Osteoblast (primary cell): ENCODE results near the gene TCL1A. TPM values are rescaled to one million over a fixed set of nuclear protein-coding genes. Genes with fewer than 3 reads are reported as not detected.

Source experiments
- DNase-seq: peaks from one replicate; pipeline ENCODE4 v3.0.0; 2011; ENCODE audit warnings: low spot score, mixed read lengths; ENCODE audit not compliant: insufficient read length; ENCODE audit errors: missing footprints
- H2AFZ ChIP-seq: 2 replicates; pipeline ENCODE4 v1.6.0; 2011; ENCODE audit warnings: mild to moderate bottlenecking, low read length
- H3K27ac ChIP-seq: 2 replicates; pipeline ENCODE4 v1.5.1; 2011; ENCODE audit warnings: mild to moderate bottlenecking, low read depth, low read length, moderate library complexity
- H3K27me3 ChIP-seq: 2 replicates; pipeline ENCODE4 v1.6.0; 2012; ENCODE audit warnings: mild to moderate bottlenecking, control low read depth, inconsistent platforms, low read length, moderate library complexity; ENCODE audit not compliant: insufficient read depth
- H3K36me3 ChIP-seq: 2 replicates; pipeline ENCODE4 v1.5.1; 2011; ENCODE audit warnings: mild to moderate bottlenecking, low read length, control low read depth, moderate library complexity; ENCODE audit not compliant: insufficient read depth
- H3K4me1 ChIP-seq: 2 replicates; pipeline ENCODE4 v1.5.1; 2011; ENCODE audit warnings: mild to moderate bottlenecking, low read length, control low read depth, moderate library complexity; ENCODE audit not compliant: insufficient read depth
- H3K4me2 ChIP-seq: 2 replicates; pipeline ENCODE4 v1.6.0; 2011; ENCODE audit warnings: mild to moderate bottlenecking, low read length; ENCODE audit not compliant: insufficient read depth
- H3K4me3 ChIP-seq: fragments of 200-600 bp; sonication (generic); 3 replicates; pipeline ENCODE4 v1.5.1; 2012; ENCODE audit warnings: mild to moderate bottlenecking, low read length, inconsistent platforms; ENCODE audit not compliant: insufficient read depth
- H3K79me2 ChIP-seq: 2 replicates; pipeline ENCODE4 v1.6.0; 2012; ENCODE audit warnings: mild to moderate bottlenecking, low read length, control low read depth, inconsistent platforms; ENCODE audit not compliant: insufficient read depth
- H3K9me3 ChIP-seq: 2 replicates; pipeline ENCODE4 v1.5.1; 2011; ENCODE audit warnings: low read depth, low read length, control low read depth
- H4K20me1 ChIP-seq: 2 replicates; pipeline ENCODE4 v1.6.0; 2012; ENCODE audit warnings: mild to moderate bottlenecking, low read length, control low read depth; ENCODE audit not compliant: insufficient read depth
- total RNA-seq: library from RNA; depleted of rRNA; stranded (reverse); fragments of >200 nt; gene quantifications from 2 replicates; pipeline ENCODE4 v1.2.3, GENCODE V29; 2012
- TF ChIP-seq, protein P1 (sequence below): IDR thresholded peaks from 2 replicates; pipeline ENCODE4 v1.5.1; 2011; ENCODE audit warnings: mild to moderate bottlenecking, low read depth, low read length, moderate library complexity; ENCODE audit errors: extremely low read depth

TCL1A gene
- total RNA-seq, 1 donor: not detected

DNA sequence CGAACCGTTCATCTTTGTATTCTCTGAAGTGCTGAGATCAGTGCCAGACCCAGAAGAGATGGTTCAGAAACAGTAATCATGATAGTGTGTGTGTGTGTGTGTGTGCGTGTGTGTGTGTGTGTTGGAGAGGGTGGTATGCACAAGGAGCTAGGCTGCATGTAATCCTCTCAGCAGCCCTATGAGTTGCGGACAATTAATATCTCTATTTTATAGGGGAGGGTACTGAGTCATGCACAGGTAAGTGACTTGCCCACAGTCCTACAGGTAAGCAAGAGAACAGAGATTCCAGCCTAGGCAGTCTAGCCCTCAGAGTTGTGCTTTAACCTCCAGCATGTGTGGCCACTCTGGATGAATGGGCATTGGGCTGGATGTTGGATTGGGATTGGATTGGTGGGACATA is 27.9 kb upstream of the TCL1A start:
- H3K4me1 ChIP-seq: no peaks in the 10 kb centered on the region
- no peak overlapping the region for H3K4me2 ChIP-seq
- no peaks in the 10 kb centered on the region for H4K20me1 ChIP-seq
- DNase-seq: no peak
- H3K27ac ChIP-seq: no peak overlapping the region
- H3K27me3 ChIP-seq: no peaks in the 10 kb centered on the region
- H3K4me3 ChIP-seq: no peak overlapping the region
- H2AFZ ChIP-seq: no peak overlapping the region
- no peaks in the 10 kb centered on the region for H3K36me3 ChIP-seq
- TF ChIP-seq, protein P1, sequence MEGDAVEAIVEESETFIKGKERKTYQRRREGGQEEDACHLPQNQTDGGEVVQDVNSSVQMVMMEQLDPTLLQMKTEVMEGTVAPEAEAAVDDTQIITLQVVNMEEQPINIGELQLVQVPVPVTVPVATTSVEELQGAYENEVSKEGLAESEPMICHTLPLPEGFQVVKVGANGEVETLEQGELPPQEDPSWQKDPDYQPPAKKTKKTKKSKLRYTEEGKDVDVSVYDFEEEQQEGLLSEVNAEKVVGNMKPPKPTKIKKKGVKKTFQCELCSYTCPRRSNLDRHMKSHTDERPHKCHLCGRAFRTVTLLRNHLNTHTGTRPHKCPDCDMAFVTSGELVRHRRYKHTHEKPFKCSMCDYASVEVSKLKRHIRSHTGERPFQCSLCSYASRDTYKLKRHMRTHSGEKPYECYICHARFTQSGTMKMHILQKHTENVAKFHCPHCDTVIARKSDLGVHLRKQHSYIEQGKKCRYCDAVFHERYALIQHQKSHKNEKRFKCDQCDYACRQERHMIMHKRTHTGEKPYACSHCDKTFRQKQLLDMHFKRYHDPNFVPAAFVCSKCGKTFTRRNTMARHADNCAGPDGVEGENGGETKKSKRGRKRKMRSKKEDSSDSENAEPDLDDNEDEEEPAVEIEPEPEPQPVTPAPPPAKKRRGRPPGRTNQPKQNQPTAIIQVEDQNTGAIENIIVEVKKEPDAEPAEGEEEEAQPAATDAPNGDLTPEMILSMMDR: no peak
- H3K79me2 ChIP-seq: no peaks in the 10 kb centered on the region
- no peaks in the 10 kb centered on the region for H3K9me3 ChIP-seq

DNA sequence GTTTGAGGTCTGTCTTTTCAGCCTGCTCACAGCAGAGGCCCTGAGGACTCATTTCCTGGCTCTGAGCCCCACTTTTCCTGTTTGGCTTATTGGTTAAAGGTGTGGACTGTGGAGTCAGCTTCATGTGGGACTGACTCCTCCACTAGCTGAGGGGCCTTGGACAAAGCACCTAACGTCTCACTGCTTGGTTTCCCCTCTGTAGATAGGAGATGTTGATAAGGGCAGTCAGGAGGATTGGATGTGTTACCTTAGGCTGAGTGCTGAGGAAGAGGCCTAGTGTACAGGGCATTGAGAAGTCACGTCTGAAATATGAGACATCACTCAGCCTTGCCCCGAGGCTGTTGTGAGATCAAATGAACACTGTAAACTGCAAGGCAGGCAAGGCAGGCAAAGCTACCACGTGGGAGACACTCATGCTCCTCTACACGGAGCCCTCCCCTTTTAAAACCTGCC is 27.1 kb upstream of the TCL1A start:
- no peak overlapping the region for H2AFZ ChIP-seq
- H3K4me1 ChIP-seq: no peaks in the 10 kb centered on the region
- H3K4me3 ChIP-seq: no peak overlapping the region
- no peaks in the 10 kb centered on the region for H3K9me3 ChIP-seq
- H3K27ac ChIP-seq: no peak overlapping the region
- DNase-seq: no peak
- H3K79me2 ChIP-seq: no peaks in the 10 kb centered on the region
- no peaks in the 10 kb centered on the region for H3K36me3 ChIP-seq
- H4K20me1 ChIP-seq: no peaks in the 10 kb centered on the region
- TF ChIP-seq, protein P1: no peak
- H3K27me3 ChIP-seq: no peaks in the 10 kb centered on the region
- H3K4me2 ChIP-seq: no peak overlapping the region

DNA sequence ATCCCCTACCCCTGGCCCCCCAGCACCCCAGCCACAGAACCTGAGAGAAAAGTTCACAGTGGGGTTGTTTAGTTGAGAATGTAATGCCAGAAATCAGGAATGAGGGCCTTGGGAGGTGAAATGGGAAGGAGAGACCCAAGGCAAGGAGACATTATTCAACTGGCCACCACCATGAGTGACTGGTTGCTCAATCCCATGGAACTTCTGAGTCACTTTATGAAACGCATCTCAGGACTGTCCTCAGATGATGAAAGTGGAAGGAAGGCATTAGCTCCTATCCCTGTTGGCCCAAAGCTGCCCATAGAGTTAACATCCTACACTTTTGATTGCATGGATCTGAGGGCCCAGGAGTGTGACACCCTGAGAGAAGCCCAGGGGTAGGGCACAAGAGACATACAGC is 25.4 kb upstream of the TCL1A start:
- TF ChIP-seq, protein P1: no peak
- H3K79me2 ChIP-seq: no peaks in the 10 kb centered on the region
- H3K4me1 ChIP-seq: no peaks in the 10 kb centered on the region
- H3K27ac ChIP-seq: no peak overlapping the region
- no peak overlapping the region for H2AFZ ChIP-seq
- H3K36me3 ChIP-seq: no peaks in the 10 kb centered on the region
- no peaks in the 10 kb centered on the region for H4K20me1 ChIP-seq
- no peak overlapping the region for H3K4me2 ChIP-seq
- DNase-seq: no peak
- H3K27me3 ChIP-seq: no peaks in the 10 kb centered on the region
- H3K9me3 ChIP-seq: no peaks in the 10 kb centered on the region
- H3K4me3 ChIP-seq: no peak overlapping the region

GRCh38 chr14:95733212-95733611 is 19.3 kb upstream of the TCL1A start:
- TF ChIP-seq, protein P1: no peak
- H3K27ac ChIP-seq: no peak overlapping the region

More at GRCh38 chr14:95733212-95733611, 19.3 kb upstream of the TCL1A start:
- no peaks in the 10 kb centered on the region for H3K36me3 ChIP-seq
- no peaks in the 10 kb centered on the region for H3K9me3 ChIP-seq
- H2AFZ ChIP-seq: no peak overlapping the region
- no peak overlapping the region for H3K4me3 ChIP-seq
- no peak overlapping the region for H3K4me2 ChIP-seq
- no peaks in the 10 kb centered on the region for H3K4me1 ChIP-seq
- H4K20me1 ChIP-seq: no peaks in the 10 kb centered on the region
- DNase-seq: no peak
- no peaks in the 10 kb centered on the region for H3K79me2 ChIP-seq
- no peaks in the 10 kb centered on the region for H3K27me3 ChIP-seq
